GM12873 (cell line): Measurements from ENCODE around the gene HOXA9.

Experiments
- TF ChIP-seq, protein P1 (sequence below): IDR thresholded peaks from 2 replicates; pipeline ENCODE4 v1.5.1; 2012; ENCODE audit warnings: low read depth, mild to moderate bottlenecking, moderate library complexity, low read length, control low read depth; ENCODE audit not compliant: insufficient read depth; ENCODE audit errors: missing control alignments

HOXA9 gene

DNA sequence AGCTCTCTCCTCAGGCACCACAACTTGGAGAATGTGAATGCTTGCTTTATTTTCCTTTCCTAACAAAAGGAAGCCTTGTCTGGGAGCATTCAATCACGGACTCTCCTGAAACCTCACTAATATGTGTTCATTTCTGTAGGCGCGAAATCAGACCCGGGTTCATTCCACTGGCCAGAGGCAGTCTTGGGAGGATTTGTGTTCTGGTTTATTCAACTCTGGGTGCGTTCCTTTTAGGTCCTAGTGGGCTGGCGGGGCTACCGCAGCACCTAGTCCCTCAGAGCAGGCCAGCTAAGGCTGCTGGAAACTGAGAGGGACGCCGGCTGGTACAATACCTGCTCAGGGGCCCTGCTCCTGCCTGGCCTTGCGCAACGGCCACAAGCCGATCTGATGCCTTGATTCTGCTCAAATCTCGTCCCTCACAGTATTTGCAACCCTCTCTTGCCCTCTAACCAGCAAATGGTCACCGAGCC lies 42.3 kb downstream of the HOXA9 start:
- TF ChIP-seq, protein P1, sequence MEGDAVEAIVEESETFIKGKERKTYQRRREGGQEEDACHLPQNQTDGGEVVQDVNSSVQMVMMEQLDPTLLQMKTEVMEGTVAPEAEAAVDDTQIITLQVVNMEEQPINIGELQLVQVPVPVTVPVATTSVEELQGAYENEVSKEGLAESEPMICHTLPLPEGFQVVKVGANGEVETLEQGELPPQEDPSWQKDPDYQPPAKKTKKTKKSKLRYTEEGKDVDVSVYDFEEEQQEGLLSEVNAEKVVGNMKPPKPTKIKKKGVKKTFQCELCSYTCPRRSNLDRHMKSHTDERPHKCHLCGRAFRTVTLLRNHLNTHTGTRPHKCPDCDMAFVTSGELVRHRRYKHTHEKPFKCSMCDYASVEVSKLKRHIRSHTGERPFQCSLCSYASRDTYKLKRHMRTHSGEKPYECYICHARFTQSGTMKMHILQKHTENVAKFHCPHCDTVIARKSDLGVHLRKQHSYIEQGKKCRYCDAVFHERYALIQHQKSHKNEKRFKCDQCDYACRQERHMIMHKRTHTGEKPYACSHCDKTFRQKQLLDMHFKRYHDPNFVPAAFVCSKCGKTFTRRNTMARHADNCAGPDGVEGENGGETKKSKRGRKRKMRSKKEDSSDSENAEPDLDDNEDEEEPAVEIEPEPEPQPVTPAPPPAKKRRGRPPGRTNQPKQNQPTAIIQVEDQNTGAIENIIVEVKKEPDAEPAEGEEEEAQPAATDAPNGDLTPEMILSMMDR = no peak

DNA sequence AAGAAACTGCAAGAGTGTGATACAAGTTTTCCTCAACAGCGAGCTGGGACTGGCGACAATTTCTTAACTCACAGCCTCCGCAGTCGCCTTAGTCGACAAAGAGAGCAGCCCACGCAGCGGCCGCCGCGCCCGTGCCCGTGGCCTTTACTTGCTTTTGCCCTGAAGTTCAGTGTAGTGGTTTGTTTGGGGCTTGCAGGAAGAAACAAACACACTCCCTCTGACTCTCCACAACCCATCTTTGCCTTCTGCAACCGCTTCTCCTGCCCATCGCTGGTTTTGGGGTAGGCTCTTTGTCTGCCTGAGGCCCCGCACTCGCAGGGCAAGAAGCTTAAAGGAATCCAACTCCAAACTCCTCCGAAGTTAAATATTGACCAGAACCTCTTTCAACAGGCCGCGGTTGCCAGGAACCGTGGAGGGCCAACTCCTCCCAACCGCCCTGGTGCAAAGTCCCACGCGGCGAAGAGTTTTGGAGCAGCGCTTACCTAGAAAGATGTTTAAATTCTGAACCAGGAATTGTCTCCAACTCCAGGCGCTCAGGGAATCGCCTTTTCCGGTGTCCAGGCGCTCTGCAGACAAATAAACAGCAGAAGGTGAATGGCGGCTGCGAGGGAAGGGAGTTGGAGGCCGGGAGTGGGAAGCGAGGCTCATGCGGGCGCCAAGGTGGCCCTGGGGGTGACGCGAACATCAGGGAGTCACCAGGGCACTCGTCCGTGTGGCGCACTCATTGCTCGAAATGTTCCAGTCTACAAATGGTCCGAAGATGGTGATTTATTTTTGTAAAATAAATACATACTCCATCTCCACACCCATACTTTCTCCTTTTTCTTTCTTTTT lies 43.0 kb downstream of the HOXA9 start:
- TF ChIP-seq, protein P1 = no peak

DNA sequence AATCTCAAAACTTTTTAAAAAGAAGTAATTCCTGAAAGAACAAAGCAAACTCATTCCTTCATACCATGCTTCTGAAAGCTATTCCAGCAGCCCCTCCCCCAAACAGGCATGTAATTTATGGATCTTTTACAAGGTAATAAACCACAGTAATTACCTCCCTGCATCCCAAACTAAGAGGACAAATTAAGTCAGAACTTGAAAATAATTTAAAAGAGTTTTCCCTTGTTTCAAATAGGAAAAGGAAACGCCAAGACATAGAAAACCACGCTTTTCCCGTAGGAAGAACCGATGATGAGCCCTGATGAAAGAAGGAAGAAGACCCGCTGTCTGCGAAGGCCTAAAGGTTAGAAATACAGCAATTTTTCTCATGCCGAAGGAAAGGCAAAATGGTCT lies 43.7 kb downstream of the HOXA9 start:
- TF ChIP-seq, protein P1 = no peak

DNA sequence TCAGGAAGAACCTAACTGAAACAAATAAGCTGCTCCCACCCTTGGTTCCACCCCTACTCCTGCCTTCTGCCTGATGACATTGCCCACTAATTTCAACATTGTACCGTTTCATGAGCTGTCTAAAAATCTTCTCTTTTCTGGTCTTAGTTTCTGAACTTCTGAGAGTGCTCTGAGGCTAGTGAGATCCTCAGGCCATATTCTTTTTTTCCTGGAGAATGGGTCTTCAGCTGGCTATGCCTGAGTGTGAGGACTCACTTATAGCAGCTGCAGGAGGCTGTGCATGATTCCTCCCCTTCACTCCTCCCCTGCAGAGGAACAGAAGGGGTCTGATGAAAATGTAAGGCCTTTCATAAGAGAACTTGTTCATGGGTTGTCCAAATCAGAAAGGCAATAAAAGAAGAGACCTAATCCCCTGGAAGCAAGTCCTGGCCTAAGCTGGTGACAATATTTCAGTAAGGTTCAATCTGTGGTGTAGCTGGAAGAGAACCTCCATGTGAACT lies 45.9 kb downstream of the HOXA9 start:
- TF ChIP-seq, protein P1 = no peak

DNA sequence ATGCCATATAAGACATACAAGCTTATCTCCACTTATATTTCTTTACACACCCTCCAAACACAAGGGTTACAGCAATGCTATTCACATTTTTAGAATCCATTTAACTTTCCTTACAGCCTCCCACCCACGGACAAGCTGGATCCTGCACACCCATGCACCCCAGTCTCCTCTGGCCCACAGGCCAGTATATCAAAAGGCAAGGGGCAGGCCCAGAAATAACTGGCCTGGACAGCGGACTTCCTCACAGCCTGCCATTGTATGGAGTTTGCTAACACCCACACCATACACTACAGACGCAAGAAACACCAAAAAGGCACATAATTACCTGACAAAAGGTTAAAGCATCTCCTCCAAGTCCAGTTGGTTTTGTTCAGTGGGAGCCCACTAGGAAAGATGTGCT lies 46.8 kb downstream of the HOXA9 start:
- TF ChIP-seq, protein P1 = no peak

DNA sequence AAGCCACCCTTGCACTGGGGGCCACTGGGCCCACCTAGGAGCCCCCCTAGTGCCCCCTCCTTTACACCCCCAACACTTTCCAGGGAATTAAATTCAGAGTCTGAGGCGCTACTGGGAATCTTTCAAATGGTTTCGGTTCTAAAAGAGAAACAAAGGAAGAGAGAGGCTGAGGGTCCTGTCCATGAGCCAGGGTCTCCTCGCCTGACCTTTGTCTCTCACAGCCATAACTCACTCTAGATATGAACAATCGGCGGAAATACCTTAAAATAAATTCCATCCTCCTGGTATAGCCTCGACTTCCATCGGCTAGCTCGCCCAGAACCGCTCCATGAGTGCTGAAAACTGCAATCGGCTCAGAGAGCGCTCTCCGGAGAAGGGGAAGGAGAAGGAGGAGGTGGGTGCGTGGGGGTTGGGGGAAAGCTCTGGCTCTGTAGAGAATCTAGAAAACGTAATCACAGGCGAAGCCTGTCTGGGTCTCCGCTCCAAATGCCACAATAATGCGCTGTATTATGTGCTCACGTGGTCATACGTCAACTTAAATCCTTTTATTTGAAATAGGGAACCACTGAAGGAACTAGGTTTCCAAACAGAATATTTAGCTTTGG lies 47.3 kb downstream of the HOXA9 start:
- TF ChIP-seq, protein P1 = no peak

DNA sequence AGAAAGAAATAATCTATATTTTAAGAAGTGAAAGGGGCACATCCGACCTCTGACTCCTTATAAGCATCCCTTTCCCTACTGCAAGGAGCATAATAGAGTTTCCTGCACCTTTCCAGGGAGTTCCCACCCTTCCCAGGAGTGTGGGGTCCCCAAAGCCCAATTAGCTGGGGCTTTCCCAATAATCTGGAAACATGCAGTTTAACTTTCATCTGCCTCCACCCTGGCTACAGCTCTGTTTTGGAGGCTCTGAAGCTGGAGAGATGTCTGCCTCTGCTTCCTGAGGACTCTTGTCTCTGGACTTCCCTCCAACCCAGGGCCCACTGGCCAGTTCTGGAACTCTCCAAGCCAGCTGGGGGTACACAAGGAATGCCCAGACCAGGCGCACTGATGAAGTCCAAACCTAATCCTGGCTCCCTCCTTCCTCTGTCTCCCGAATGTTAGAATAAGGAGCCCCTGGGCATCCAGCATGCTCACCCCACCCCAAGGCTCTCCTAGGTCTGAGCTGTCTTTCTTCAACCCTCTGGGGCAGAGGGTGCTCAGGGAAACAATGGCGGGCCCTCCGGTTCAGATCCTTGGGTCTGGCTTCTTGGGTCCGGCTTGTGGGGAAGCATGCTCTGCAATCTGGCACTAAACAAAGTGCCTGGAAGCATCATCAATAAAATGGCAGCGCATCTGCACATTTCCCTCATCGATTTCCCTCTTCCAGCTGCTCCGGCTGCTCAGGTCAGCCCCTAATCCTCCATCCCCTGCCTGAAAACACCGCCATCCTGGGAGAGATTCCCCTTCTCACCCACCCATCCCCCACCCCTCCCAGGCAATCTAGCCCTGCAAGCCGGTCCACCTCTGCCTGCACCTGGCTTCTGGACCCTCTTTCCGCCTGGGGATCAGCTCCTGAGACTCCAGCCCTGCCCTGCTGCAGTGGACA lies 48.1 kb downstream of the HOXA9 start:
- TF ChIP-seq, protein P1 = no peak
